Measurements from ENCODE around the gene NHERF1.

NHERF1 gene

DNA sequence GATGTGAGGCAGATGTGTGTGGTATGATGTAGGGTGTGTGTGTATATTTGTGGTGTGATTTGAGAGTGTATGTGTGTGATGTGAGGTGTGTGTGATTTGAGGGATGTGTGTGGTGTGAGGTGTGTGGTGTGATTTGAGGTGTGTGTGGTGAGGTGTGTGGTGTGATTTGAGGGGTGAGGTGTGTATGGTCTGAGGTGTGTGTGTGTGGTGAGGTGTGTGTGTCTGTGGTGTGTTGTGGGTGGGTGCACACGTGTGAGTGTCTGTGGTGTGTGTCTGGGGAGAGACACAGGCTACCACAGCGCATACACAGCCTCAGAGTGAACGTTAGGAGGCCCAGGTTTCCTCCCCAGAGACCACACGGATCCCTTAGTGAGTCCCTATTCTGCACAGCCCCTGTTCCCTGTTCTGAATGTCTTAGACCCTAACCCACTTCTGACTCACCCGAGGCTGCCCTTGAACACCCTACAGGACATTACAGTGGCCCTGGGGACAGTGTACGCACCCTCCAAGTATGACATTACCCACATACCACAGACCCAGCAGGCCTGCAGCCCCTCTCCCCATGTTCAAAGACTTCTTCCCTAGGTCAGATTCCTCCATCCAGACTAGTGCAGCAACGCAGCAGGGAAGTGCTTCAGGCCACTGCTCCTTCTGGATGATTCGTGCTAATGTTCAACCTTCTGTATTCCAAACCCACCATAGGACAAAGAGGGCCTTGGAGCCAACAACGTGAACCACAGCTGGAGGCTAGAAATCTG lies 14.9 kb upstream of the NHERF1 start:
- DNase-seq = no peak

DNA sequence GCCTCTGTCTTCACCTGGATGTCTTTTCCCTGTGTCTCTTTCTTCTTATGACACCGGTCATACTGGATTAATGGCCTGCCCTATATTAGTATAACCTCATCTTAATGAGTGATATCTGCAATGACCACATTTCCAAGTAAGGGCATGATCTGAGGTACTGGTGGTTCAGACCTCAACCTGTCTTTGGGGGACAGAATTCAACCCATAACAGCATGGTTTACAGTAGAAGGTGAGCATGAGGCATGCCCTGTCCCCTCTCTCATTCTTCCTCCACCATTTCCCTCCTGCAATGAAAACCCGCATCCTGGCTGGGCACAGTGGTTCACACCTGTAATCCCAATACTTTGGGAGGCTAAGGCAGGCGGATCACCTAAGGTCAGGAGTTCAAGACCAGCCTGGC lies 14.2 kb upstream of the NHERF1 start:
- no peak for DNase-seq

DNA sequence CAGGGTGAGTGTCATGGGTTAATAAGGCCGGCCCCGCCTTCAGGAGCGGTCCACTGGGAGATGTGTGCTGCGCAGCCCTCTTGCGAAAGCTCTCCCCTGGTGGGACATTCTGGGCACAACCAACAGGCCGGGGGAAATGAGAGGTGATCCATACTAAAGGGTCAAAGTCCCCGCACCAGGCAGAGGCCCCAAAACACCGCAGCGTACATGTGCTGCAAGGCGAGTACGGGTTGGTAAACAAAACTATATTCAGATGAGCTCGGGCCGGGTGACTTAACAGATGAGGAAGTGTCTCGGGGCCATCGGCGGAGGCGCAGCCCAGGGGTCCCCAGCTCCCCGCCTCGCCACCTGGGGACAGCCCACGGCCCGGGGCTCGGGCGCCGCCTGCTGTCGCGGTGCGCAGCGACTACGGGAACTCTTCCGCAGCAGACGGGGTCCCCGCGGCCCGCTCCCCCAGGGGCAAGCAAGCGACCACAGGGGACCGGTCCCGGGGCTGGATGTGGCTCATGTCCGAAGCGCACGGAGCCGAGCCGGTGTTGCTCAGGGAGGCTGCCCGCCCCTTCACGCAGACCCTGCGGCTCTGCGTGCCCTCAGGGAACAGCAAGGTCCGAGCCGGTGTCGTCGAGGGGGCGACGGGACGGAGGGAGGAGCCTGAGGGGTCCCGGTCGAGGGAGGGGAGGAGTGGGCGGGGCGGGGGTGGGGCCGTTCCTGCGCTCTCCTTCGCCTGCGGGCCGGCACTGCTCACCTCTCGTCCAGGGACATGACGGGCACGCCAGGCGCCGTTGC lies 11.7 kb upstream of the NHERF1 start, which contains the start of gene RAB37:
RAB37 (plus strand) TSS at position 744 of the 786 bp plus-strand sequence; CDS start at position 761, 17 bp downstream.
- DNase-seq = peak; percentile 61

DNA sequence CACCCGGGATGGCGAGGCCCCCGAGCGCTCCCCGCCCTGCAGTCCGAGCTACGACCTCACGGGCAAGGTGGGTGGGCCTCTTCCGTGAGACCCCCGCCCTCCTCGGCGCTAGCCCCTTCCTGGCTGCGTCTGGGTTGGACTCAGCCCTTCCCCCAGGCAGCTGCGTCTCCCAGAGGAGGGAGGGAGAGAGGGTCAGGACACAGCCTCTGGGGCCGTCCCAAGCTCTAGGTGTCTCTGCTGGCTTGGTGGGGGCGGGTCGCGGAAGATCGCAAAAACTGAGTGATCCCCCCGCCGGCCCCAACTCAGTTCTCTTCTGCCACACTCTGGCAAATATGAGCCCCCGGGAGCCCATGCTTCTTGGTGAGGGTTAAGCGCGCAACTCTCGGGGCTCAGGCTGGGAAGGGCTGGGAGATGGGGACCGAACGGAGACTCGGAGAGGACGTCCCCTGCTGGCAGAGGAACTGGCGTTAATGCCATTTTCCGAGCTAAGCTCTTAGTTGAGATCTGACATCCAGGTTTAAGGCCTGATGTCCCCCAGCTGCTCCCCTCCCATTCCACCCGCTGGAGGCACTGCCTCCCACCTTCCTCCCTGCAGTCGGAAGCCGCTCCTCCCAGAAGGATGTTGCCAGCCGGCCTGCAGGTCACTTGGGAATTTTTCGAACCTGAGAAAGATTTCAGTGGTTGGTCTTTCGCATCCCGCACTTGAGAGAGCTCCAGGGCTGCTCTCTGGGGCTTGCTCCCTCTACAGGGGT lies 11.0 kb upstream of the NHERF1 start:
- DNase-seq = peak; percentile 63

DNA sequence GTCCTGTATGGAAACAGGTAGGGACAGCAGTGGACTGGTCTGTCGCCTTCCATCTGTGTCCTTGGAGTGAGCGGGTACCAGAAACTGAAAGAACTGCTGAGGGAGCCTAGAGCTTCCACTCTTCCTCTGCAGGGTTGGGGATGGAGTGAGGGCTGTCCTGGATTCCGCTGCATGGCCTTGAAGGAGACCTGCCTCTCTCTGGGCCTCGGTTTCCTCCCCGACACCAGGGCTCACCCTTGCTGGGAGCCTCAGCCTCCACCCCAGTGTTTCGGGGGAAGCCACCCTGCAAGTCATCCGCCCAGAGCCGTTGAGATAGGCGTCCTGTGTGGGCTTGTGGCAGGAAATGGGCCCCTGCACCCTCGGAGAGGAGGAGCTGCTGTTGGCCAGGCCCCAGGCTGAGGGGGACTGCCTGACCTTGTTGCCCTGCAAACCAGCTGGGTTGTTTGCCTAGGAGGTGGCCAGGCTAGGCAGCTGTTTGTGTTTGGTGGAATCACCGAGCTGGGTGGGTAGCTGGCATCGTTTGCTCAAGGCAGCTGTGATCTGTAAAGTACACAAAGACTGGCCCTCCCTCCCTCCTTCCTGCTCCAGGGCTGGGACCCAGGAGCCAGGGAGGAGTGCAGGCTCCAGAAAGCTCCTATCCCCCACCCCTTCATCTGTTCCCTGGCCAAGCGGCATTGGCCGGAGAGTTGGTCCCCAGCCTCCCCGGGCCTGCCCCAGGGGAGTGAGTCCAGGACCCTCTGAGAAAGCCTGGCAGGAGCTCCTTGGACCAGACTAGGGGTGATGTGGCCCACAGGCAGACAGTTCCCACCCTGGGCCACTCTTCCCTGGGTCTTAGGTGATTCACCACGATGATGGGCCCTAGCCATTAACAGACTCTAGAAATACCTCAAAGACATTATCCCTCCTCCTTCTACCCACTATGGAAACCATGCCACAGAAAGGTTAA lies 10.1 kb upstream of the NHERF1 start:
- DNase-seq = peak; percentile 81

DNA sequence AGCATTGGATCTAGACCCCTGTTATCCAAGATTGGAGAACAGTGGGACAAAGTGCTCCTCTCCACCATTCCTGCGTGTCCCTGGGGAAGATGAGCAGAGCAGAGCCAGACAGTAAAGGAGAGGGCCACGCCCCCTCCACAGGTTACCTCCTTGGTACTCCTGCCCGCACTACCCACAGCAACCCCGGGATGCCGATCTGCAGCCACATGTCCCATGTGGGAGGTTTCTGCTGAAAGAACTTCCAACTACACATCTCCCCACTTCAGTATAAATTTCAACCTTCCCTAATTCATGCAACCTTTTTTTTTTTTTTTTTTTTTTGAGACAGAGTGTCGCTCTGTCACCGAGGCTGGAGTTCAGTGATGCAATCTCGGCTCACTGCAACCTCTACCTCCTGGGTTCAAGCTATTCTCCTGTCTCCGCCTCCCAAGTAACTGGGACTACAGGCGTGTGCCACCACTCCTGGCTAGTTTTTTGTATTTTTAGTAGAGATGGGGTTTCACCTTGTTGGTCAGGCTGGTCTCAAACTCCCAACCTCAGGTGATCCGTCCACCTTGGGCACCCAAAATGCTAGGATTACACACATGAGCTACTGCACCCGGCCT lies 9.1 kb upstream of the NHERF1 start:
- DNase-seq = no peak

DNA sequence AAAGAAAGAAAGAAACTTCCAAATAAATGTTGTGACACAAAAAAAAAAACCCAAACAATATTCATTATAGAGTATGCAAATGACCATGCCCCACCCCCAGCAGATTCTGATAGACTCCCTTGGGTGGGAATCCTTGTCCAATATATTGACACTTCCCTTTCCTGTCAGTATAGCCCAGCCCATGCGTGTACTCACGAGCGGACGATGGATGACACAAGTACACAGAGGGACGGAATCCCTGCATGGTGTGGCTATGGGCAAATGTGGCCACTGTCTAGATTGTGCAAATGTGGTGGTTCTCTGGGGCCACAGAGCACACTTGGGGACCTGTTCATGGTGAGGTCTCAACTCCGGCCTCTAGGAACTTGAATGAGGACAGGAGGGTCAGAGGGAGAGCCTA lies 8.3 kb upstream of the NHERF1 start:
- no peak for DNase-seq

DNA sequence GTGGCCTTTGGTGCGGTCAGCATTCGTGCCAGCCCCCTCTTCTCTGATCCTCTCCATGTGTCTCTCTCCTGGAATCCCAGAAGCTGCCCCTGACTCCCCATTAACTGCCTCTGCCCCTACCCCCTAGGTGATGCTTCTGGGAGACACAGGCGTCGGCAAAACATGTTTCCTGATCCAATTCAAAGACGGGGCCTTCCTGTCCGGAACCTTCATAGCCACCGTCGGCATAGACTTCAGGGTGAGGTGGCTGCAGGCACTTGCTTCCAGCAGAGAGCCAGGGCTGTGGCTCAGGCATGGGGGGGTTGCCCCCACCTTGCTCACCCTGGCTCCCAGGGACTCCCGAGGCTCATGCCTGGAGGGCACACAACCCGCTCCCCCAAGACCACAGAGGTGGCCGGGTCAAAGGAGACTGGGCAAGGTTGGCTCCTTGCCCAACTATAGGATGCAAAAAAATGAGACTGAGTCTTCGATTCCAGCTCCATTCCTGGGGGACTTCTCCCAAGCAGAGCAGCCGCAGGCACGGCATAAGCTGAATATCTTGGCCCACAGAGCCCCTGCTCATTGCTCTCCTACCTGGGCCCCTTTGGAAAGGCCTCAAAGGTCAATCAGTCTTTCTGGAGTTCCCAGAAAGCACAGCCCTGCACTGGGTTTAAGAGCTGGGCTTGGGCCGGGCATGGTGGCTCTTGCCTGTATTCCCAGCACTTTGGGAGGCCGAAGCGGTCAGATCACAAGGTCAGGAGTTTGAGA lies 7.6 kb upstream of the NHERF1 start:
- no peak for DNase-seq

DNA sequence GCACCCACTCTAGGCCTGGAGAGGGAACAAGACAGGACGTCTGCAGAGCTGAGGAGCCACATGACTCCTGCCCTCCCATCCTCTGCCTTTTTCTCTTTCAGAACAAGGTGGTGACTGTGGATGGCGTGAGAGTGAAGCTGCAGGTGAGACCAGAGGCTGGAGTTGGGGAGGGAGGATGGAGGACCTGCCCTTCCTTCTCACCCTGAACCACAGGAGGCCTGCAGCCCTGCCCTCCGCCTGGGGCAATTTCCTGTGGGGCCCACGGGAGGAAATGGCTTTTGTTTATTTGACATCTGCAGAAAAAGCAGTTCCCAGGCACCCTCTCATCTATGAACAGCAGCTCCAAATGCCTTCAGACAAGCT lies 6.3 kb upstream of the NHERF1 start:
- peak; percentile 91 for DNase-seq

DNA sequence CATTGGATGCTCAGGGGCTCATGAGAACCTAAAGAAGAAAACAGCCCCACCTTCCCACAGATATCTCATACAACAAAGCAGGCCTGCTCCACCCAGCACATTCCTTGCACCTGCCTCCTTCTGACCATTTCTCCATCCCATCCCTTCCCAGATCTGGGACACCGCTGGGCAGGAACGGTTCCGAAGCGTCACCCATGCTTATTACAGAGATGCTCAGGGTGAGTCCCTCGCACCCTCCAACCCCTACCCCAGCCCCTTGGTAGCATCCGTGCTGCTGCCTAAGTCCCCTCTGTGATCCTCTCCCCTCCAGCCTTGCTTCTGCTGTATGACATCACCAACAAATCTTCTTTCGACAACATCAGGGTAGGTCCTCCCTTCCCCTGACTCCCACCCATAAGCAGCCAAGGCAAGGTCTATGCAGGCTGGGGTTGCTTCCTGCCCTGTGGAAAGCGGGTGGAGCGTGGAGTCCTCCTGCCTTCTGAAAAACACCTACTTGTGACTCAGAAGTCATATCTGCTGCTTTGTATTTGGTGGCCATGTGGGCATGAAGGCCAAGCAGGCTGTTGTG lies 5.4 kb upstream of the NHERF1 start:
- DNase-seq = no peak

DNA sequence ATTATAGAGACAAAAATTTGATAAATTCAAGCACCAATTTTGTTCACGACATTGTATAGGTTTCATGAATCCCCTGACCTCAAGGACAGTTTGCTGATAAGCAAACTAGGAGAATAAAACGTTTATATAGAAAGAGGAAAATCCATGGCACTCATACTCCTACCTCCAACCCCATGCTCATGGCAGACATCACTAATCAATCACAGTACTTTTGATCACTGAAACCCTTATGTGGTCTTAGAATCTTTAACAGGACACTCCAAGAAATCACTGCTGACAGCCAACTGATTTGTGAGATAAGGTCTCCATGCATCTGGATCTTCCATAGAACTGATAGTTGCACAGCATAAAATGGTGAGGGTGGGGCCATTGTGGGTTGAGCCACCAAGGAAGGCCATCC lies 4.7 kb upstream of the NHERF1 start:
- no peak for DNase-seq

DNA sequence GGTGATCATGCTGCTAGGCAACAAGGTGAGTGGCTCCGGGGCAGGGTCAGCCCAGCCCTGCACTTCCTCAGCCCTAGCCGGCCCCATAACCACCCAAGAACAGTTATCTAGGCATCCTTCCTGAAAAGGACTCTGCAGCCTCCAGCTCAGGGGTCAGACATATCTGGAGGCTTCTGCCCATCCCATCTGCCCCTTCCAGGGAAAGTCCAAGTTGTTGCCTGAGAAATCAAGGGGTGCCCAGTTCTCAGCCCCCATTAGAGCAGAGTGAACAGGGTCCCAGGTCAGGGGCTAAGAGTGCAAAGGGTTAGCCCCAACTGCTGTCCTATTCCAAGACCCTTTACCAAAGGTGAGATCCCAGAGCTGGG lies 4.1 kb upstream of the NHERF1 start:
- peak; percentile 49 for DNase-seq

DNA sequence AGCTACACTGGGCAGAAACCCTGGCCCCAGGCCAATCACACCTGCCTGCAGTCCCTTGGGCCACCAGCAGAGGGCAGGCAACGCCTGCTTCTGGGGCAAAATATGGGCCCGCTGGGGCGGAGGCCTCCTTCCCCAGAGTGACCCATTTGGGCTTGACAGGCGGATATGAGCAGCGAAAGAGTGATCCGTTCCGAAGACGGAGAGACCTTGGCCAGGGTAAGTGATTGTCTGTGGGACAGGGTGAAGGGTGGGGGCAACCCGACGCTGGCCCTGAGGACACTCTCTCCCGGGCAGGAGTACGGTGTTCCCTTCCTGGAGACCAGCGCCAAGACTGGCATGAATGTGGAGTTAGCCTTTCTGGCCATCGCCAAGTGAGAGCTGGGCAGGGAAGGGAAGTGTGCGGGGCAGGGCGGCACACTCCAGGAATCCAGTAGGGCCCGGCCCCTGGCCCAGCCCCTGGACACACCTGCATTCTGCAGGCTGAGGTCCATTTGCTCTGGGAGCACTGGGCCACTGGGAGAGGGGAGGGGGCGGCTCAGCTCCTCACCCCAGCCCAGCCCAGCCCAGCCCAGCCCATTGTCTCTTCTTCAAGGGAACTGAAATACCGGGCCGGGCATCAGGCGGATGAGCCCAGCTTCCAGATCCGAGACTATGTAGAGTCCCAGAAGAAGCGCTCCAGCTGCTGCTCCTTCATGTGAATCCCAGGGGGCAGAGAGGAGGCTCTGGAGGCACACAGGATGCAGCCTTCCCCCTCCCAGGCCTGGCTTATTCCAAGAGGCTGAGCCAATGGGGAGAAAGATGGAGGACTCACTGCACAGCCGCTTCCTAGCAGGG lies 3.5 kb upstream of the NHERF1 start:
- peak; percentile 76 for DNase-seq

DNA sequence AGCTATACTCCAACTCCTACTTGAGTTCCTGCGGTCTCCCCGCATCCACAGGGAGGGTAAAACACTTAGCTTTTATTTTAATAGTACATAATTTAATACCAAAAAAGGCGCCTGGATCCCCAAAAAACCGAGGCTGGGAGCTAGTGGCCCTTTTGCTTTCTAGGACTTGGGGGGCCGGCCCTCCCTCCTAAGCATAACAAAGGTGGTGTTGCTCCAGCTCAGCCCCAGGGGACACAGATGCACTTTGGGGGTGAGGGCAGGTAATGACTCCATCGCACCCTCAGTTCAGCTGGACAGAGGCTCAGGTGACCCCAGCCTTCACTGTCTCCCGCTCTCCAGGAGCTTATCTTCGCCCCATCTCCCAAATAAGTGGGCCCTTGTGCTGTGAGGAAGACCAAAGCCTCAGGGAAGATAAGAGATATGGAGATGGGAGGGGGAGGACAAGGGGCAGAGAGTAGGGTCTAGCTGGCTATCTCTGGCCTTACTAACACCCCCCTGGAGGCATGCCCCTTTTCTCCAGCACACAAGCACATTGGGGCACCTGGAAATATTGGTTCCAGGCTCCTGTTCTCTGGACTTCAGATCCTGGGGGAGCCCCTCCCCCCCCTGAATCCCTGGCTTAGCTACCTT lies 2.8 kb upstream of the NHERF1 start:
- no peak for DNase-seq

DNA sequence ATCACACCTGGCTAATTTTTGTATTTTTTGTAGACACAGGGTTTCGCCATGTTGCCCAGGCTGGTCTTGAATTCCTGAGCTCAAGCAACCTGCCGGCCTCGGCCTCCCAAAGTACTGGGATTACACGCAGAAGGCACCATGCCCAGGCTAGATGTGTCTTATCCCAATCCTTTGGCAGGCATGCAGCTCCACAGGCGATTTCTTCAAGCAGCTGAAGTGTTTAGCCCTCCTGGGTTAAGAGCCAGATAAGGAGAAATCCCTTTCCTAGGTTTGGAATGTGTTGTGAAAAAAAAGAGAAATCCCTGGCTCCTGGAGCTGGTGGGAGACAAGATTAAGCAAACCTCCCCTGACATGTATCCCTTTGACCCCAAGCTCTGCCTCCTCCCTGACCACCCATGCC lies 2.1 kb upstream of the NHERF1 start:
- no peak for DNase-seq

DNA sequence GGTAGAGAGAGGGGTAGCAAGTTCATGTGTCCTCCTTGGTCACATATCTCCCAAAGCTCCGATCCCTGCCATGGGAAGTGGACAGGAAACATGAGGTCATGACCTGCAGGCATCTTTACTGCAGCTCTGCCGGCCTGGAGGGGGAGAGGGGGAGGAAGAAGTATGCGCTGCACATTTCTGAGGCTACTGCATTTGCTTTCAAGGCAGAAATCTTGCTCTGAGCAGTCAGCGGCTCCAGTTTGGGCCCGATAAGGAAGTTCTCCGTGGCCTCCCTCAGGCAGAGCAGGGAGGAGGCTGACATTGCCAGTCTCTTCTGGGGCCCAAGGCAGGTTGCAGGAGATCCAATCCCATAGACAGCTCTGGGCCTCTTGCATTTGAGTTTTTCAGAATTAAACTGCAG lies 1.5 kb upstream of the NHERF1 start:
- DNase-seq = peak; percentile 58

DNA sequence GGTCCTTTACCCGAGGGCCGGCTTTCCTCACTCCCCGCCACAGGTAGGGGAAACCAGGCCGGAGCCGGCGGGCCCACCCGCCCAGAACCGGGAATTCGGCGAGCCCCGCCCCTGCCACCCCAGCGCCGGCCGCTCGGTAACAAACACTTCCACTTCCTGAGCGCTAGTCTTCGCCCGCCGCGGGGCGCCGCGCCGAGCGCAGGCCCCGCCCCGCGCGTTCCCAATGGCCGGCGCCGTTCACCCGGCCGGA lies 224 bp upstream of the NHERF1 start:
- DNase-seq = no peak

DNA sequence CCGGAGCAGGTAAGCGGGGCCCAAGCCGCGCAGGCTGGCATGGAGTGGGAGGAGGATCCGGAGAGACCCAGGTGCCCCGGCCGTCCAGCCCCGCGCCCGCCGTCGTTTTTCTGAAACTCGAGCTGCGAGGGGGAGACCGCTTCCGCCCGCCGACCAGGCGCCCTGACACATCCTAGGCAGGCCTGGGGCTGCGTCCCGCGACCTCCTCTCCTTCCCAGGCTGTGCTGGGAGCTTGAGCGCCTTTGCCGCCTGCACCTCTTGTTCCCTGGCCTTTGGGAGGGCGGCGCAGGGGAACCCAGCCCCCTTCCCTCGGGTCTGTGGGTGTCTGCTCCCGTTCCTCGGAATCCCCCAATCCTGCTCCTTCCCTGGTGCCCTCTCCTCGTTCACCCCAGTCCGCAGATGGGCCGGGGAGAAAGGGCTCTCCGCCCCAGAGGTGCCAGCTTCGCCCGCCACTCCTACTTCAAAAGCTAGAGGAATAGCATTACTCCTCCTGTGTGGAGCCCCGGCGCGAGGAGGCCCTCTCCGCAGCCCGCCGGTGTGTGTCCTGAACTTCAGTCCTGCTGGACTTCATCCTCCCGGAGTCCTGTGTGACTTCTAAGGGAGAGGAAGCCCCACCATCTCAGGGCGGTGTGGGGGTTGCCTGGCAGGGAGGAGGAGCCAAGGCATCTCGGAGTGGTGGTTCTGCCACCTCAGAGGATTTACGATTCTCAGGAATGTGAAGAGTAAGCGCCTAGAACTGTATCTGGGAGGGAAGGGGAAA lies 1.0 kb downstream of the NHERF1 start:
- DNase-seq = peak; percentile 43

DNA sequence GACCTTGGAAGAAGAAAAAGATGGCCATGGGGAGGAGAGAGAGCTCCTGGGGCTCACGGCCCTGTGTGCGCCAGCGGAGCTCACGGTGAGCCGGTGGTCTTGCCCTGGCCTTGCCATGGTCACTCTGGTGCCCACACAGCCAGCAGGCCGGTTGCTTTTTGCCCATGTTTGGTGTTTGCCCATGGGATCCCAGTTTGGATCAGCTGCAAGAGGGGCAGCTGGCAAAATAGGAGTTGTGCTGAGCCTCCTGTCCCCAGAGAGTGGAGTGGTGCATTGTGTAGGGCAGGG lies 1.6 kb downstream of the NHERF1 start:
- no peak for DNase-seq

Measured in RPMI8226 (cell line).